OCI-LY3 (cell line): Measurements from ENCODE around the gene PDE4D.

Source experiments
- EZH2phosphoT487 ChIP-seq: fragments of 200-600 bp; shearing (Covaris generic); IDR thresholded peaks from 2 replicates; pipeline ENCODE4 v1.6.1; 2018; ENCODE audit warnings: antibody characterized with exemption, mixed run types, low read depth
- TF ChIP-seq, protein P1 (sequence below): fragments of 200-600, 300-600 bp; sonication (generic); IDR thresholded peaks from 2 replicates; pipeline ENCODE4 v1.5.1; 2014; ENCODE audit warnings: antibody characterized with exemption, low read length, low read depth

DNA sequence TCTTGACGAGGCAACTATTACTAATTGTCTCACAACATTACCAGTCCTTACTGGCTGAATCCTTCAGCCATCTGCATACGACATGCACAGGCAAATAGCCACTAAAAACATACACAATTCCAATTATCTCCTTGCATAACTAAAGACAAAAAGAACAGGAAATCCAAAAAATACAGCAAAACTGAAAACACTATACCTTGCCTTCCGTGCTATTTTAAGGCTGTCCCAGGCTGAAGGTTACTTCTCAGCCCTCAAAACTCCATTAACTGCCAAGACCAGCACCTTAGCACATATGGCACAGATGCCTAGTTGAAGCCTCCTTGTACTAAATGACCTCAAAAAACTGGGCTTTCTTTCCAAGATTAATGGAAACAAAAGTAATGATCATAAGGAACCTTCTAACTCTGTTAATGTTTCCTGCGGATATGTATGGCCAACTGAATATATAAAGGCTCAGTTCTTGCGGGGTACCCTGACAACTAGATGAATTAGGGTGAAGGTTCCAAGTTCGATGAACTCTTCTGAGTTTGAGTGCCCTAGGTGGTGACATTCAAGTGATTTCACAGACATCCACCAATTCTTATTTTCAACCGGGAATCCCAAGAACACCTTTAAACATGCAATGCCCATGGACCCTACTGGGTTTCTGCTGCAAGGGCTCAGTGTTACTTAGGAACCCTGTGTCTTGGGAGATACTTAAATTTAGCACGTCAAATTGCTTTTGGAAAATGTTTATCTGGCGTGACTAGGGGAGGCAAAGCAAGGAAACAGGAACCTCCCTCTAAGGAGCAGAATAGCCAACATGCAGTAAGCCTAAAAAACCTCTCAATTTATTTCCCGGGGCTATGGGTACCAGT, 855.4 kb downstream of the PDE4D start:
- TF ChIP-seq, protein P1, sequence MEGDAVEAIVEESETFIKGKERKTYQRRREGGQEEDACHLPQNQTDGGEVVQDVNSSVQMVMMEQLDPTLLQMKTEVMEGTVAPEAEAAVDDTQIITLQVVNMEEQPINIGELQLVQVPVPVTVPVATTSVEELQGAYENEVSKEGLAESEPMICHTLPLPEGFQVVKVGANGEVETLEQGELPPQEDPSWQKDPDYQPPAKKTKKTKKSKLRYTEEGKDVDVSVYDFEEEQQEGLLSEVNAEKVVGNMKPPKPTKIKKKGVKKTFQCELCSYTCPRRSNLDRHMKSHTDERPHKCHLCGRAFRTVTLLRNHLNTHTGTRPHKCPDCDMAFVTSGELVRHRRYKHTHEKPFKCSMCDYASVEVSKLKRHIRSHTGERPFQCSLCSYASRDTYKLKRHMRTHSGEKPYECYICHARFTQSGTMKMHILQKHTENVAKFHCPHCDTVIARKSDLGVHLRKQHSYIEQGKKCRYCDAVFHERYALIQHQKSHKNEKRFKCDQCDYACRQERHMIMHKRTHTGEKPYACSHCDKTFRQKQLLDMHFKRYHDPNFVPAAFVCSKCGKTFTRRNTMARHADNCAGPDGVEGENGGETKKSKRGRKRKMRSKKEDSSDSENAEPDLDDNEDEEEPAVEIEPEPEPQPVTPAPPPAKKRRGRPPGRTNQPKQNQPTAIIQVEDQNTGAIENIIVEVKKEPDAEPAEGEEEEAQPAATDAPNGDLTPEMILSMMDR, result no peak
- no peak for TF ChIP-seq EZH2phosphoT487
